Nucleus accumbens (tissue), 56 donors: ENCODE results near the gene DIPK1B.
A peak's percentile ranks its signal among the peaks of the same experiment; 100 is the strongest.
"Not testable (repeated sequence)": the region's sequence is repeated elsewhere in the genome, so short reads cannot be mapped to it uniquely, and the experiment has no call there.

Source experiments
- DNase-seq, 56 donors: peaks; one replicate each; lab custom pipeline; 2025; lab: John Stamatoyannopoulos, UW

The DIPK1B gene

DNA sequence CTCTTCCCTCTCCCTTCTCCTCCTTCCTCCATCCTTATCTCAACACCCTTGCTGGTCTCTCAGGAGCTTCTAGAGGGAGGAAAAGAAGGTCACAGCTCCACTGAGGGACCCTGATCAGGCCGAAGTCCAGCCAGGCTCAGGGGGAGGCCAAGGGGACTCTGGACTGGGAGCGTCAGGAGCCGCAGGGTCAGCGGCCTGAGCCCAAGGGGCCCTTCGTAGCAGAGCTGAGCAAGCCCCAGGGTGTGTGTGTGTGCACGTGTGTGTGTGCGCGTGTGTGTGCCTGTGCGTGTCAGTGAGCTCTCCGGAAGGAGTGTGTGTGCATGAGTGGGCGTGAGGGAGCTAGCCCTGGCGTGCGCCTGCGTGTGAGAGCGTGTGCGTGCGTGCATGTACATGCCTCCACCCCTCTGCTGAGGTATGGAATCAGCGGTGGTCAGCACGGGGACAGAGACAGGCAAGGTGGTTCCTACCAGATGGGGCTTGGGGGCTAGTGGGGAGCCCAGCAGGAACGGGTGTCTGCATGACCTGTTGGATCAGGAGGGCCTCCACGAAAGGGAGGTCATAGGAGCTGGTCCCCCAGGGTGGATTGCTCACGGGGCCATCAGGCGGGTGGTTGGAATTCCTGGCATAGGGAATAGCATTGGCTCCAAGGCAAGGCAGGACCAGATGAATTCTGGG lies 15.1 kb upstream of the DIPK1B start:
- DNase-seq, result no peak

DNA sequence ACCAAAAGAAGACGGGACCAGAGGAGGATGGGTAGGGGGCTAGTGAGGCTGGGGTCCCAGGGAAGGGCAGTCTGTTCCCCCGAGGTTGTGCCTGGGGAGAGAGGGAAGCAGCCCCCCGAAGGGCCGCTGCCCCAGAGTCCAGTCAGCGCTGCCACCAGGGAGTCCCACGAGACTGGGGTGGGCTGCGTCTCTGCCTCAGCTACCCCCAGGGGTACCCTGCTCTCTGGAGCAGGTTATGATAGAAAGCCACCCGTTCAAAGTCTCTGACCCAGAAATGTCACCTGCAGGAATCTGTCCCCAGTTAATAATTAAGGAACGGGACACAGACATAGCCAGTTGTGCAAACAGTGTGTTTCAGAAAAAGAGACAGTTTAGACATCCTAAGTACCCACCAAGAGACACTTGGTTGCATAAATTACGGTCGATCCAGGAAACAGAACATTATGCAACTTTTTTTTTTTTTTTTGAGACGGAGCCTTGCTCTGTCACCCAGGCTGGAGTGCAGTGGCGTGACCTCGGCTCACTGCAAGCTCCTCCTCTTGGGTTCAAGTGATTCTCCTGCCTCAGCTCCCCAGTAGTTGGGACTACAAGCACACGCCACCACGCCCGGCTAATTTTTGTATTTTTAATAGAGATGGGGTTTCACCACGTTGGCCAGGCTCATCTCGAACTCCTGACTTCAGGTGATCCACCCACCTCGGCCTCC lies 14.4 kb upstream of the DIPK1B start:
- no peak for DNase-seq

DNA sequence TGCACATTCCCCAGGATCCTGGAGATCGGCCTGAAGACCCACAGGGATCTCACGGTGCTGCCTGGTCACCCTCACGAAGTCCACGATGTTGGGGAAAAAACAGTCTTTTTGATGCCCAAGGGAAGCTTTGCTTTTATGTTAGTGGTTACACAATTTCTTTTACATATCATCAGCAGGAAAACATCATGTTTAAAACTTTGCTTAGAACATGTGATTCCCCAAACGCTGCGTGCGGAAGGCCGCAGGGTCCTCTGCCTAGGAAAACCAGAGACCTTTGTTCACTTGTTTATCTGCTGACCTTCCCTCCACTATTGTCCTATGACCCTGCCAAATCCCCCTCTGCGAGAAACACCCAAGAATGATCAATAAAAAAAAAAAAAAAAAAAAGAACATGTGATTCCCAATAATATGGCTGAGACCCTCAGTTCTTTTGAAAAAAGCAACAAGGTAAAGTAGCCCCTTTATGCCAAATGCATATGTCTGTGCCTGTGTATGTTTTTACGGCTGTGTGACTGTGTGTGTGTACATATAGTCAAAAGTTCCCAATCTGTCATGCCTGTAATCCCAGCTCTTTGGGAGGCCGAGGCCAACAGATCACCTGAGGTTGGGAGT lies 13.6 kb upstream of the DIPK1B start:
- no peak for DNase-seq

GRCh38 chr9:136700304-136700703 lies 12.1 kb upstream of the DIPK1B start:
- no peak for DNase-seq

GRCh38 chr9:136700959-136701667 lies 11.3 kb upstream of the DIPK1B start:
- DNase-seq, result no peak

DNA sequence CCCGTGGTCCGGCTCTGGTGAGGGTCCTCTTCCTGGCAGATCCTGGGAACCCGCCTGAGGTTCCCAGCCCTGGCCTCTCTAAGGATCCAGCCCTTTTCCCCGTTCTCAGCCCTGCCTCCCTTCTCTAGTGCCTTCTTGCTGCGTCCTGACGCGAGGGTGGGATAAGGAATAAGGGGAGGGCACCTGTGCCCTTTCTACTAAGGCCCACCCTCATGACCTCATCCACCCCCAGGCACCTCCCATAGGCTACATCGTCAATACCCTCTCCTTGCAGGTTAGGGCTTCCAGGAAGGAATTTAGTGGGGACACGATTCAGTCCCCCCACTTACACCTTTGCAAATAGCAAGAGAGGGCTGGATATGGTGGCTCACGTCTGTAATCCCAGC lies 10.7 kb upstream of the DIPK1B start:
- DNase-seq, result no peak

GRCh38 chr9:136703276-136703860 lies 9.0 kb upstream of the DIPK1B start:
- no peak for DNase-seq

DNA sequence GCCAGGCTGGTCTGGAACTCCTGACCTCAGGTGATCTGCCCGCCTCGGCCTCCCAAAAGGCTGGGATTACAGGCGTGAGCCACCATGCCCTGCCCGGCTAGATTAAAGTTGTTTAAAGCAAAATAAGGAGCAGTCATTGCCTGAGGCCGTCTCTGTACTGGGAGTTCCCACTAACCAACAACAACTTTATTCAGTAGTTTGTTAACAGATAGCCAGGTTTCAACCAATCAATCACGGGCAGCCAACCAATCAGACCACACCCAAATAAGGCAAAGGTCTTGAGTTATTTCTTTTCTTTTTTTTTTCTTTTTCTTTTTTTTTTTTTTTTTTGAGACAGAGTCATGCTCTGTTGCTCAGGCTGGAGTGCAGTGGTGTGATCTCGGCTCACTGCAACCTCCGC lies 7.6 kb upstream of the DIPK1B start:
- DNase-seq, result not testable (repeated sequence)

GRCh38 chr9:136705564-136705963 lies 6.8 kb upstream of the DIPK1B start:
- DNase-seq, result no peak

GRCh38 chr9:136707011-136707410 lies 5.4 kb upstream of the DIPK1B start:
- no peak for DNase-seq

DNA sequence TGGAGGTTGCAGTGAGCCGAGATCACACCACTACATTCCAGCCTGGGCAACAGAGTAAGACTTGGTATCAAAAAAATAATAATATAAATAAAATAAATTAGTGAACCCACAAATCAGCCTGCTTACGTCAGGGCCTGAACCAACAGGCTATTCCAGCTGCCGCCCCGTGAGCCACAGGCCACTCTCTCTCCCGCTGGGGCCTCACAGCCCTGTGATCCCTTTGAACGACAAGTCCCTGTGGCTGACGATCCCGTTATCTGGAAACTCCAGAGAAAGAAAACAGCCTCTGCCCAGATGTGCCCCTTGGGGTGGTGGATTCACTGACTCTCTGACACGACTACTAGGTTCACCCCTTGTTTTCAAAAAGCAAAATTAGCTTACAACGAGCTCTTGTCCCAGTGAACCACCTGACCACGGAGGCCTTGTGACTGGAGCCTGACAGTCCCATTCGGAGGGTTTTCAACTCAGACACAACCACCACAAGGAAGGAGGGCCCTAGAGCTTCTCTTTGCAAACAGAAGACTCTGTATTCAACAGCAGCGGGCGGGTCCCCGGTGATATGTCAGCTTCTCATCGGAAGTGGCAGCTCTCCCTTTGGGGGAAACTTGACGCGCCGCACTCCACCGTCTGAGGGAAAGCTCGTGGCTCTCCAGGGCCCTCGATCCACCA lies 4.4 kb upstream of the DIPK1B start:
- no peak for DNase-seq

DNA sequence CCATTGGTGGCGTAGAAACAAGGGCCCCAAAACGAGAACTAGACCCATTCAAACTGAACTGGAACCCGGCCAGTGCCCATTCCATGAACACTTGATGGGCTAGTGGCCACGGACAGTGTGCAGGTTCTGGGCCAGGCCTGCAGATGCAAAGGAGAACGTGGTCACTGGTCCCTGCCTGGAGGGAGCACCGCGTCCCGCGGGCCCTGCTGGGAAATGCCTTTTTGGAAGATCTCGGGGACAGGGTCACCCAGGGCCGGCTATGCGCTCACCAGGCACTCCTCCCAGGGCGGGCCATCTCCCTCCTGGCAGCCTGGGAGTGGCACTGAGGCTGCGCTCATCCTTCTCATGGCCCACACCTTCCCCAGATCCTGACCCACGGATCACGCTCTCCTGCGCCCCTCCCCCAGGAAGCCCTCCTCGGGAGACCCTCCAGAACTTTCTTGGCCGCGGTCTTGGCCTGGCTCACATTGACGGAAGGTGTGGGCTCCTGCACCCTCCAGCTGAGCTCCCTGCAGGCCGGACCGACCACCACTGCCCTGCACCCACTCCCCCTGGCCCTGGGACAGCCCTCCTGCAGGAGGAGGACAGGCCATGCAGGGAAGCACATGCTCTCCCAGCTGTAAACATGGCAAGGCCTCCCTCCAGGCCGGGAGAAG lies 2.8 kb upstream of the DIPK1B start:
- no peak for DNase-seq

DNA sequence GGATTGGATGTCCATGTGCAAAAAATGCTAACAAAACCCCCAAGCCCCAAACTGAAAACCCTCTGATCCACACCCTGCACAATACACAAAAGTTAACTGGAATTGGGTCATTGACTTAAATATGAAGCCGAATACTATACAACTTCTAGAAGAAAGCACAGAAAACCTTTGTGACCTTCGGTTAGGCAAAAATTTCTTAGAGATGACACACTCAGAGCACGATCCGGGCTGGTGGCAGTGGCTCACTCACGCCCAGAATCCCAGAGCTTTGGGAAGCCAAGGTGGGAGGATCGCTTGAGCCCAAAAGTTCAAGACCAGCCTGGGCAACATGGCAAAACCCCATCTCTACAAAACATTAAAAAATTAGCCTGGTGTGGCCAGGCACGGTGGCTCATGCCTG lies 1.8 kb upstream of the DIPK1B start:
- DNase-seq, result no peak

DNA sequence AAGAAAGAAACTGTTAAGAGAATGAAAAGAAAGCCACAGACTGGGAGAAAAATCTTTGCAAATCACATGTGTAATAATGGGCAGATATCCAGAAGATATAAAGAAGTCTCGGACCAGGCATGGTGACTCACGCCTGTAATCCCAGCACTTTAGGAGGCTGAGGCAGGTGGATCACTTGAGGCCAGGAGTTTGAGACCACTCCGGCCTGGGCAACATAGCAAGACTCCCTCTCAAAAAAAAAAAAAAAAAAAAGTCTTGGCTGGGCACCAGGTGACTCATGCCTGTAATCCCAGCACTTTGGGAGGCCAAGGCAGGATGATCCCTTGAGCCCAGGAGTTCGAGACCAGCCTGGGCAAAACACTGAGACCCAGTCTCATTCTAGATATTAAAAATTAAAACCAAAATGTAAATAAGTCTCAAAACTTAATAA lies 1.1 kb upstream of the DIPK1B start:
- DNase-seq, result not testable (repeated sequence)

DNA sequence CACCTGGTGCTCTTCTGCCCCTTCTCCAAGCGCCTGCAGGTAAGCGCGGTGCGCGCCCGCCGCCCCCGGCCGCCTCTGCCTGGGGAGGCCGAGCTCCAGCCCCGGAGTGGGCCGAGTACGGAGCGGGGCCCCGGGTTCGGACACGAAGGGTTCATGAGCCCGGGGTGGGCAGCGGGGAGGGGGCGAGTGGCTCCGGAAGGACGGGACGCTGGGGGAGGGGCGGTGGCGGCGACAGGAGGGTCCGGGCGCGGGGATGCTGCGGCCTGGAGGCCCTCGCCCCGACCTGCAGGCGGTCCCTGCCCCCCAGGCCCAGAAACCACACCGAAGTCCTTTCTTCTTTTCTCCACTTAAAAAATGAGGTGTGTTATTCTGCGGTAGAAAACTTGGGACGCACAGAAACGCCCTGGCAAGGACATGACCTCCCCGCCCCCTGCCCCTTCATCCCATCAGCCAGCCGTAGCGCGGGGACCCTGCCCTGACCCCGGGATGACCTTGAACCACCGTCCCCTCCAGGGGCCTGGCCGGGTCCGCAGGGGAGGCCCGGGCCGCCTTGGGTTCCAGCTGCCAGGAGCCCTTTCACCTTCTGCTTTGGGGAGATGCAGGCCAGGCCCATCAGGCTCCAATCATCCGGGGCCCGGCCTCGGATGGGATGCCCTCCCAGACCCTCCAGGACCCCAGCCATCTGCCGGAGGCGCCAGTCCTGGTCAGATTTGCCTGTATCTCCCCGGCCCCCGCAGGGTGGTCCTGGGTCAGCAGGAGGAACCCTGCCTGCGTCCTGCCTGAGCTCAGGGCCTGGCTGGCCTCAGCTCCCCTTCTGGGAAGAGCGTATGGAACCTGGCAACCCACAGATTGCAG lies 545 bp downstream of the DIPK1B start:
- DNase-seq, result peak in 1 of 56 donors; percentile 51

- DNase-seq, result peak in 3 of 56 donors; percentile 25 to 28 (median 27)
These were observed 1.2 kb downstream of the DIPK1B start for GRCh38 chr9:136713550-136713949.

DNA sequence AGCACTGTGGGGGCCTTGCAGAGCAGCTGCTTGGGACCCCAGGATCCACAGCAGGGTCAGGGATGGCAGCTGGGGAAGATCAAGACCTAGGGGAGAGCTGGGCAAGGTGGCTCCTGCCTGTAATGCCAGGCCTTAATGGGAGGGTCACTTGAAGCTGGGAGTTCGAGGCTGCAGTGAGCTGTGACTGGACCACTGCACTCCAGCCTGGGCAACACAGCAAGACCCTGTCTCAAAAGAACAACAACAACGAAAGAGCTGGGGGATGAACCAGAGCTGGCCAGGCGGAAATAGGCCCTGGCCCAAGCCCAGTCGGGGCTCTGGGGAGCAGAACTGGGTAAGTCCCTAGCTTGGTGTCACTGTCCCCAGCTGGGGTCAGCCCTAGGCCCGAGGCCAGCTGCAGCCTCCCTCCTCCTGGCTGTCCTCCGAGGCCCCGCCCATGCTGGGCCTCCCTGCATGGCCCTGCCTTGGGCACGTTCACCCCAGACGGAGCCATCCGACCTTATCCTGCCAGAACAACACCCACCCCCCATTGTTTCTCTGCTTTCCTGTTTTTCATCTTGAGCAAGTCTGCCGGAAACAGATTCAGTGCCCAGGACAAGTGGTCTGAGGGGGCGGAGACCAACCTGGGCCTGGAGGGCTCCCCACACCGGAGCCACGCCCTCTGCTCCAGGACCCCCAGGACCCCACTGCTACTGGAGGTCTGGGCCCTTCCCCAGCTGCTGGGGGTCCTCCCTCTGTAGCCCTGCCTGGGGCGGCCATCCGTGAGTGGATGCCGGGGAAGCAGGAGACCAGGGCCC lies 1.9 kb downstream of the DIPK1B start:
- no peak for DNase-seq

DNA sequence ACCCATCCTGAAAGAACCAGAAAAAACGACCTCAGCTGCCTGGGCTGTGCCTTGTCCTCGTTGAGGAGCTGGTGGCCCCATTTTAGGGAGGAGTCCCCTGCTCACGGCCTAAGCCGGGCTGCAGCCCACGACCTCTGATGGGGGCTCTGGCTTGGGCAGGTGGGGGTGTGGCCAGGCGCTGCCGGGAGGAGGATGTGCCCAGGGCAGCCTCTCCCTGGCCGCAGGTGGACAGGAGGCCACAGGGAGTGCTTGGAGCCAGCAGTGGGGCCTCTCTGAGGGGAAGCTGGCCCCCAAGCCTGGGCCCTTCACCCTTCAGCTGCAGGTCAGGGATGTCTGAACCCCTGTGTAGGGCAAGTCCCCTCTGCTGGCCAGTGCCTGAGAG lies 2.5 kb downstream of the DIPK1B start:
- no peak for DNase-seq
